PC-3 (cell line): ENCODE measurements around the gene GABRG3.

Experiments
- EZH2 ChIP-seq: fragments of 300-600 bp; sonication (generic); IDR thresholded peaks from one replicate; pipeline ENCODE4 v1.6.1; 2017; ENCODE audit warnings: antibody characterized with exemption, mild to moderate bottlenecking, low read length; ENCODE audit not compliant: unreplicated experiment
- TF ChIP-seq, protein P1 (sequence below): fragments of 300-600 bp; sonication (generic); conservative IDR thresholded peaks from 2 replicates; pipeline ENCODE4 v1.5.1; 2017; ENCODE audit warnings: antibody characterized with exemption, low read depth, mild to moderate bottlenecking, low read length

DNA sequence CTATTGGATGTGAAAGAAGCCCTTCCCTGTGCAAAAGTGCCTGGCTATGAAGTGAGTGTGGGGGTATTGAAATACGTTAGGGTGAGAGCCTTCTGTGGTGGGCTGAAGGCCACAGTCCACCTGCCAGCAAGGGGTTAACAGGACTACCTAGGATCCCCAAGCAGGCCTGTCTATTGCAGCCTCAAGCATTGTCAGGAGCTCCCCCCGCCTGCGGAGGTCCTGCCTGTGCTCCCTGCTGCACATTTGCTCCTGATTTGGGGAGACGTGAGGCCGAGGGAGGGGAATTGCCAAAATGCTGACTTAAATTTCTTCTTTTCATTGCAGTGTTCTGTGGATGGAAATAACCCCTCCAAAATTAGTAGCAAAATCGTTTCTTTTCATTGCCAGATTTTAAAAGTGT is 56.2 kb downstream of the GABRG3 start:
- TF ChIP-seq, protein P1, sequence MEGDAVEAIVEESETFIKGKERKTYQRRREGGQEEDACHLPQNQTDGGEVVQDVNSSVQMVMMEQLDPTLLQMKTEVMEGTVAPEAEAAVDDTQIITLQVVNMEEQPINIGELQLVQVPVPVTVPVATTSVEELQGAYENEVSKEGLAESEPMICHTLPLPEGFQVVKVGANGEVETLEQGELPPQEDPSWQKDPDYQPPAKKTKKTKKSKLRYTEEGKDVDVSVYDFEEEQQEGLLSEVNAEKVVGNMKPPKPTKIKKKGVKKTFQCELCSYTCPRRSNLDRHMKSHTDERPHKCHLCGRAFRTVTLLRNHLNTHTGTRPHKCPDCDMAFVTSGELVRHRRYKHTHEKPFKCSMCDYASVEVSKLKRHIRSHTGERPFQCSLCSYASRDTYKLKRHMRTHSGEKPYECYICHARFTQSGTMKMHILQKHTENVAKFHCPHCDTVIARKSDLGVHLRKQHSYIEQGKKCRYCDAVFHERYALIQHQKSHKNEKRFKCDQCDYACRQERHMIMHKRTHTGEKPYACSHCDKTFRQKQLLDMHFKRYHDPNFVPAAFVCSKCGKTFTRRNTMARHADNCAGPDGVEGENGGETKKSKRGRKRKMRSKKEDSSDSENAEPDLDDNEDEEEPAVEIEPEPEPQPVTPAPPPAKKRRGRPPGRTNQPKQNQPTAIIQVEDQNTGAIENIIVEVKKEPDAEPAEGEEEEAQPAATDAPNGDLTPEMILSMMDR: no peak
- no peak for TF ChIP-seq EZH2
